GM10248 (cell line): Measurements from ENCODE around the gene TNS1.

Source experiments
- CTCF ChIA-PET: fragments of 300-600 bp; sonication (Branson Sonifier 250); formaldehyde crosslinking; extraction: SDS; loops from one replicate; lab custom pipeline; 2021; ENCODE audit warnings: antibody characterized with exemption; lab: Yijun Ruan, JAX
- POLR2A ChIA-PET: fragments of 350-650 bp; sonication (Branson Sonifier 250); formaldehyde crosslinking; extraction: SDS; loops from one replicate; lab custom pipeline; 2020; ENCODE audit warnings: antibody characterized with exemption; lab: Yijun Ruan, JAX
- DNase-seq: peaks from one replicate; pipeline ENCODE4 v3.0.0; 2012; ENCODE audit errors: extremely low spot score
- CTCF ChIP-seq: IDR thresholded peaks from 2 replicates; pipeline ENCODE4 v1.5.1; 2012; ENCODE audit warnings: mild to moderate bottlenecking, low read depth; ENCODE audit errors: extremely low read depth, missing control alignments, control extremely low read depth

TNS1 gene

DNA sequence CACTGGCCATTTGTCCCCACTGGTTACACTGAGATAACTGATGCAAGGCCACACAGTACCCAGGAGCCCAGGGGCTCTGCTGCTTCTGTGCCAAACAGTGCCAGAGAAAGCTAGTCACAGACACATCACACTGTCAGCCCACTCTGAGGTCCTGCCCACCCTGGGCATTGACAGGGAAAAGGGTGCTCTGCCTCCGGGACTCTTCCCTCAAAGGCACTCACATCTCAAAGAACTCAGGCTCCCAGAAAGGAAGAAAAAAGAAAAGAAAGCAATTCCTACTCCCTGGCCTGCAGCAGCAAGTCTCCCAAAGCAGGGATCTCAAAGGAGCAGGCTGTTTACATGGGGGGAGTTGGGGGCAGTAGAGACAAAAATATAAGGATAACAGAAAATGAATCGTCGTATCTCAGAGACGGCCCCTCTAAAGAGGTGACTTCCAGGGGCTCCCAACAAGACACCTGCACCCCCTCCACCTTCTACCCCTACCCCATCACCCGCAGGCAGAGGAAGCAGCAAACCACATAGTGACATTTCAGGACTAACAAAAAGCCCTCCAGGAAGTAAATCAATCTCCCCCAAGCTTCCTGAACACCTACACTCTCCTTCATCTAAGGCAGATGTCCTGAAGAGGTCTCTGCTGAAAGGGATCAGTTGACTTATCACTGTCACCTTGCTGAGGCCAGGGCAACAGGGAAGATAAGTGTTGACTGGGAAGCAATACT, 247.6 kb downstream of the TNS1 start:
- CTCF ChIA-PET = interaction anchor here (0.9 to 1.5 kb wide), 4 partner anchors 9 to 103 kb away, joined by 3 to 5 read pairs (median 4); no protein-coding TSS in a partner anchor
- DNase-seq = no peak
- no peak for TF ChIP-seq CTCF
- POLR2A ChIA-PET = no interaction called here

GRCh38 chr2:217753460-217754200, 249.2 kb downstream of the TNS1 start:
- TF ChIP-seq CTCF = no peak
- ChIA-PET CTCF (no interaction called here), POLR2A (no interaction called here)
- no peak for DNase-seq

DNA sequence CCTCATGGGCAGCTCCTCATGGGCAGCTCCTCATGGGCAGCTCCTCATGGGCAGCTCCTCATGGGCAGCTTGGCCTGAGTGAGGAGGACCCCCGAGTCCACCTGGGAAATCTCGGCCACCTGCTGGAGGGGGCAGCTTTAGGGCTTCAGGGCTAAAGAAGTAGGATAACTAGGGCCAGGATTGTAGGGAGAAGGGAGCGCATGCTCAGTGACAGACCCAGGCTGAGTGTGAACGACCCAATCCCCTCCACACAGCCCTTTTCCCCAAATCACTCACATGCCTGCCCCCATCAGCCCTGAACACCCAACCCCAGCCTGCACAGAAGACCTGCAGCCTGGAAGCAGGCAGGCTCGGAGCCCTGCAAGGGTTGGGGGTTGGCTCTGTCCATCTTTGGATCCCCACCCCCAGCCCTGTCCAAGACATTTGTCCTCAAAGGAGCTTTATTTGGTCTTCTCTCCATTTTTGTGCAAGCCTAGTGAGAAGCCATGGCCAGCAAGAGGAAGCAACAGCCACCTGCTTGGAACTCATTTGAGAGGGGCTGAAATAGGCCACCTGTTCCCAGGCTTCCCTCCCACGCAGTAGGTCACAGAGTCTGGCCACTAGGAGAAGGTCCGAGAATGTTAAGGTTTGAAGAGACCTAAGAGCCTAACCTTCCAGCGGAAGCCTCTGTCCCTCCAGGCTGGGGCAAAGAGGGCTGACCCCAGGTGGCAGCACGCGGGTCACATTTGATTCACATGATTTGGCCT, 249.9 kb downstream of the TNS1 start:
- DNase-seq = no peak
- ChIA-PET CTCF (interaction anchor here (1.0 kb wide), 1 partner anchor 15 kb away, joined by 3 read pairs; no protein-coding TSS in a partner anchor), POLR2A (no interaction called here)
- no peak for TF ChIP-seq CTCF

GRCh38 chr2:217751952-217752351, 250.8 kb downstream of the TNS1 start:
- TF ChIP-seq CTCF = no peak
- ChIA-PET CTCF (interaction anchor here (1.0 kb wide), 1 partner anchor 14 kb away, joined by 3 read pairs; no protein-coding TSS in a partner anchor), POLR2A (no interaction called here)
- DNase-seq = no peak

GRCh38 chr2:217751192-217751591, 251.6 kb downstream of the TNS1 start:
- no peak for TF ChIP-seq CTCF
- ChIA-PET CTCF (interaction anchor here (1.2 kb wide), 1 partner anchor 38 kb away, joined by 5 read pairs; no protein-coding TSS in a partner anchor), POLR2A (no interaction called here)
- DNase-seq = no peak
